Transverse colon (tissue), 4 donors: ENCODE measurements around the gene AZGP1.

Experiments used
- EP300 ChIP-seq: sonication (generic); formaldehyde crosslinking; IDR thresholded peaks from one replicate; pipeline ENCODE4 v1.6.1; 2017; ENCODE audit warnings: antibody characterized with exemption, low read depth
- POLR2A ChIP-seq: fragments of 450-650 bp; IDR thresholded peaks from one replicate; pipeline ENCODE4 v1.6.1; 2016; ENCODE audit warnings: antibody characterized with exemption, mild to moderate bottlenecking, moderate library complexity
- POLR2AphosphoS5 ChIP-seq, 3 donors: sonication (generic); formaldehyde crosslinking; IDR thresholded peaks; one replicate each; pipeline ENCODE4 v1.6.1; 2016; ENCODE audit warnings: antibody characterized with exemption in 3 of 3
- TF ChIP-seq, protein P1 (sequence below), 5 experiments: fragments of 200-600 bp in 3 of 5; fragments of 450-650 bp in 2 of 5; sonication (generic) in 3 of 5; IDR thresholded peaks; 1 replicate in 2 of 5; 2 replicates in 3 of 5; pipeline ENCODE4 v1.5.1; 2016 to 2017; ENCODE audit warnings: antibody characterized with exemption in 5 of 5, inconsistent platforms in 3 of 5, mild to moderate bottlenecking in 2 of 5, moderate library complexity in 1 of 5

DNA sequence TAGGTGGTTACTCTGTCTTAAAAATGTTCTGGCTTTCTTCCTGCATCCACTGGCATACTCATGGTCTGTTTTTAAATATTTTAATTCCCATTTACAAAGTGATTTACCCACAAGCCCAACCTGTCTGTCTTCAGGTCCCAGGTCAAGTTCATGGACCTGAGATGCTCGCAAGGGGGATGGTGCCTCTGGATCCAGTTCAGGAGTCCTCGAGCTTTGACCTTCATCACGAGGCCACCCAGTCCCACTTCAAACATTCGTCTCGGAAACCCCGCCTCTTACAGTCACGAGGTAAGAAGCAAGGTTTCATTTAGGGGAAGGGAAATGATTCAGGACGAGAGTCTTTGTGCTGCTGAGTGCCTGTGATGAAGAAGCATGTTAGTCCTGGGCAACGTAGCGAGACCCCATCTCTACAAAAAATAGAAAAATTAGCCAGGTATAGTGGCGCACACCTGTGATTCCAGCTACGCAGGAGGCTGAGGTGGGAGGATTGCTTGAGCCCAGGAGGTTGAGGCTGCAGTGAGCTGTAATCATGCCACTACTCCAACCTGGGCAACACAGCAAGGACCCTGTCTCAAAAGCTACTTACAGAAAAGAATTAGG, 48.3 kb upstream of the AZGP1 start:
- TF ChIP-seq, protein P1, sequence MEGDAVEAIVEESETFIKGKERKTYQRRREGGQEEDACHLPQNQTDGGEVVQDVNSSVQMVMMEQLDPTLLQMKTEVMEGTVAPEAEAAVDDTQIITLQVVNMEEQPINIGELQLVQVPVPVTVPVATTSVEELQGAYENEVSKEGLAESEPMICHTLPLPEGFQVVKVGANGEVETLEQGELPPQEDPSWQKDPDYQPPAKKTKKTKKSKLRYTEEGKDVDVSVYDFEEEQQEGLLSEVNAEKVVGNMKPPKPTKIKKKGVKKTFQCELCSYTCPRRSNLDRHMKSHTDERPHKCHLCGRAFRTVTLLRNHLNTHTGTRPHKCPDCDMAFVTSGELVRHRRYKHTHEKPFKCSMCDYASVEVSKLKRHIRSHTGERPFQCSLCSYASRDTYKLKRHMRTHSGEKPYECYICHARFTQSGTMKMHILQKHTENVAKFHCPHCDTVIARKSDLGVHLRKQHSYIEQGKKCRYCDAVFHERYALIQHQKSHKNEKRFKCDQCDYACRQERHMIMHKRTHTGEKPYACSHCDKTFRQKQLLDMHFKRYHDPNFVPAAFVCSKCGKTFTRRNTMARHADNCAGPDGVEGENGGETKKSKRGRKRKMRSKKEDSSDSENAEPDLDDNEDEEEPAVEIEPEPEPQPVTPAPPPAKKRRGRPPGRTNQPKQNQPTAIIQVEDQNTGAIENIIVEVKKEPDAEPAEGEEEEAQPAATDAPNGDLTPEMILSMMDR (IDR thresholded peaks at IDR 0.05): no peak
- TF ChIP-seq EP300 (no peak), POLR2AphosphoS5 (IDR thresholded peaks at IDR 0.05) (no peak), POLR2A (no peak)
